ENCODE results near the gene MPV17L. TPM values are rescaled to one million over a fixed set of nuclear protein-coding genes. Genes with fewer than 3 reads are reported as not detected.
A peak's percentile ranks its signal among the peaks of the same experiment; 100 is the strongest.
"Not testable (repeated sequence)": the region's sequence is repeated elsewhere in the genome, so short reads cannot be mapped to it uniquely, and the experiment has no call there.

The MPV17L gene
- total and polyA plus RNA-seq, 4 experiments from 2014 or later = not detected

DNA sequence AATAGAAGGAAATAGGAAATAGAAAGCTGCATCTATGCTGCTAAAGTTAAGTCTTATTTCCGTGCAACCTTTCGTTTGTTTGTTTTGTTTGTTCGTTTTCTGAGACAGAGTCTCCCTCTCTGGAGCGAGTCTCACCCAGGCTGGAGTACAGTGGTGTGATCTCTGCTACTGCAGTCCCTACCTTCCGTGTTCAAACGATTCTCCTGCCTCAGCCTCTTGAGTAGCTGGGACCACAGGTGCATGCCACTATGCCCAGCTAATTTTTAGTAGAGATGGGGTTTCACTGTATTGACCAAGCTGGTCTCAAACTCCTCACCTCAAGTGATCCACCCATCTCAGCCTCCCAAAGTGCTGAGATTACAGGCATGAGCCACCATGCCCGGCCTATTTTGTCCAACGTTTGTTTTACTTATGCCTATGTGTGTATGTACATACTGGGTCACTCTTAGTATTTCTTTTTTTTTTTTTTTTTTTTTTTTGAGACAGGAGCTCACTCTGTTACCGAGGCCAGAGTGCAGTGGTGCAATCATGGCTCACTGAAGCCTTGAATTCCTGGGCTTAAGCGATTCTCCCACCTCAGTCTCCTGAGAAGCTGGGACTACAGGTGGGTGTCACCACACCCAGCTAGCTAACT is 55.7 kb downstream of the MPV17L start:
- intact Hi-C loops (cut with micrococcal nuclease) = no loop called here
- no peaks in the 10 kb centered on the region for H3K36me3 ChIP-seq (ENCODE audit: insufficient read depth, low read length)
- DNase-seq = no peak
- H3K27ac ChIP-seq (ENCODE audit: low read depth, low read length) = no peak overlapping the region
- Mint-ChIP-seq H3K9me3 (peaks cover 0 to 4% (median 0%) of the 10 kb centered on the region in 8 donors), H3K4me1 (peaks cover 0 to 3% (median 0%) of the 10 kb centered on the region in 4 donors), H3K27me3 (peaks cover 0 to 11% of the 10 kb centered on the region in 2 donors), H3K36me3 (no peaks in the 10 kb centered on the region), H3K4me3 (no peak overlapping the region), H3K27ac (no peak overlapping the region)
- H3K4me1 ChIP-seq (ENCODE audit: insufficient read depth, low read length) = no peaks in the 10 kb centered on the region
- no peaks in the 10 kb centered on the region for H3K9me3 ChIP-seq (ENCODE audit: control insufficient read depth in 1 of 2, low read length in 2 of 2)
- ChIA-PET CTCF (ENCODE audit: partially characterized antibody) (interaction anchor here (0.7 kb wide), 1 partner anchor 361 kb away, joined by 3 read pairs; no protein-coding TSS in a partner anchor), POLR2A (ENCODE audit: partially characterized antibody) (no interaction called here)
- H3K4me3 ChIP-seq (ENCODE audit: low read length in 2 of 2) = no peak overlapping the region
- no peaks in the 10 kb centered on the region for H3K27me3 ChIP-seq (ENCODE audit: insufficient read depth, low read length)

DNA sequence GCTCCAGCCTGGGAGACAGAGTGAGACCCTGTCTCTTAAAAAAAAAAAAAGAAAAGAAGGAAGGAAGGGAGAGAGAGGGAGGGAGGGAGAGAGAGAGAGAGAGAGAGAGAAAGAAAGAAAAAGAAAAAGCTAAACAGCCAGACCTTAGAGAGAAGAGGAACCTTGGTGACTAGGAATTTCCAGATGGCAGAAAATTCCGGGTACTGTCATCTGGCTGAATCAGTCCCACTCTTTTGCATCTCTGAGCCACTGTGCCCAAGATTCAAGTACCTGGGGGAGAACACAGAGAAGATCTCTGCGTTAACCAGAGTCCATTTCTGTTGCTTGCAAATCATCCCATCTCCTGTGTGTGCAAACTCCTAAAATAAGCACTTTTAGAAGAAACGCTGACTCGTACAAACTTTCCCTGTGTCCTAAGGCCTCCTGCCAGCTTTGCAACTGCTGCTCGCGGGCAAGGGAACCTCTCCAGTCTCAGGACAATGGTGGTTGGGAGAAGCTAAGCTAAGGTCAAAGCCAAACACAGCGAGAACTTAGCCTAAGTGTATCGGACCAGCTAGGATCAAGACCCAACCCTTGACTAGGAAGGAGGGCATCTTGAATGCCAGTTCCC is 56.8 kb downstream of the MPV17L start:
- DNase-seq = no peak
- CTCF ChIA-PET (ENCODE audit: partially characterized antibody) = interaction anchor here (0.7 kb wide), 1 partner anchor 25 kb away, joined by 4 read pairs; no protein-coding TSS in a partner anchor
- Histone ChIP-seq H3K9me3 (ENCODE audit: control insufficient read depth in 1 of 2, low read length in 2 of 2) (no peaks in the 10 kb centered on the region), H3K4me3 (ENCODE audit: low read length in 2 of 2) (no peak overlapping the region), H3K27me3 (ENCODE audit: insufficient read depth, low read length) (no peaks in the 10 kb centered on the region), H3K36me3 (ENCODE audit: insufficient read depth, low read length) (no peaks in the 10 kb centered on the region), H3K27ac (ENCODE audit: low read depth, low read length) (no peak overlapping the region), H3K4me1 (ENCODE audit: insufficient read depth, low read length) (no peaks in the 10 kb centered on the region)
- Mint-ChIP-seq H3K9me3 (no peaks in the 10 kb centered on the region), H3K27ac (peak overlapping the region in 1 of 7 donors; percentile 24), H3K4me1 (no peaks in the 10 kb centered on the region), H3K27me3 (peaks cover 0 to 12% of the 10 kb centered on the region in 2 donors), H3K36me3 (no peaks in the 10 kb centered on the region), H3K4me3 (no peak overlapping the region)
- POLR2A ChIA-PET (ENCODE audit: partially characterized antibody) = no interaction called here
- intact Hi-C loops (cut with micrococcal nuclease) = no loop called here

DNA sequence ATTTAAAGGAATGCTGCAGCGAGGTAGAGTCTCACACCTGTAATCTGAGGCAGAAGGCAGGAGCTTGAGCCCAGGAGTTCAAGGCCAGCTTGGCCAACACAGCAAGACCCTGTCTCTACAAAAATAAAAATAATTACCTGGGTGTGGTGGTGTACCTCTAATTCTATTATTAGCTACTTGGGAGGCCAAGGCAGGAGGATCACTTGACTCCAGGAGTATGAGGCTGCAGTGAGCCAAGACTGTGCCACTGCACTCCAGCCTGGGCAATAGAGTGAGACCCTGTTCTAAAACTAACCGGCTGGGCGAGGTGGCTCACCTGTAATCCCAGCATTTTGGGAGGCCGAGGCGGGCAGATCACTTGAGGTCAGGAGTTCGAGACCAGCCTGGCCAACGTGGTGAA is 57.7 kb downstream of the MPV17L start:
- DNase-seq; CTCF ChIA-PET (ENCODE audit: partially characterized antibody); POLR2A ChIA-PET (ENCODE audit: partially characterized antibody); H3K9me3 ChIP-seq (ENCODE audit: control insufficient read depth in 1 of 2, low read length in 2 of 2); H3K36me3 Mint-ChIP-seq; H3K4me3 Mint-ChIP-seq; H3K4me1 ChIP-seq (ENCODE audit: insufficient read depth, low read length); H3K36me3 ChIP-seq (ENCODE audit: insufficient read depth, low read length); H3K4me1 Mint-ChIP-seq; H3K9me3 Mint-ChIP-seq; intact Hi-C loops (cut with micrococcal nuclease); H3K27ac ChIP-seq (ENCODE audit: low read depth, low read length); H3K27ac Mint-ChIP-seq; H3K27me3 ChIP-seq (ENCODE audit: insufficient read depth, low read length); H3K4me3 ChIP-seq (ENCODE audit: low read length in 2 of 2): not testable (repeated sequence)
- H3K27me3 Mint-ChIP-seq = peaks cover 2 to 19% of the 10 kb centered on the region in 2 donors

DNA sequence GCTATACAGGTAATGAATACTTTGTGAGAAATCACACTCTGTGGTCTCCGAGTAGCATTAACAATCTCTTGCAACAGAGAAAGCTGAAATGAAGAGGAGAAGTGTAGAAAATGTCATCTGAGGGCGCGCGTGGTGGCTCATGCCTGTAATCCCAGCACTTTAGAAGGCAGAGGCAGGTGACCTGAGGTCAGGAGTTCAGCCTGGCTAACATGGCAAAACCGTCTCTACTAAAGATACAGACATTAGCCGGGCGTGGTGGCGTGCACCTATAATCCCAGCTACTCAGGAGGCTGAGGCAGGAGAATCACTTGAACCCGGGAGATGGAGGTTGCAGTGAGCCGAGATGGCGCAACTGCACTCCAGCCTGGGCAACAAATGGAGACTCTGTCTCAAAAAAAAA is 59.4 kb downstream of the MPV17L start:
- POLR2A ChIA-PET (ENCODE audit: partially characterized antibody); H3K9me3 Mint-ChIP-seq; H3K4me3 ChIP-seq (ENCODE audit: low read length in 2 of 2); CTCF ChIA-PET (ENCODE audit: partially characterized antibody); DNase-seq; H3K4me1 Mint-ChIP-seq; H3K4me3 Mint-ChIP-seq; H3K9me3 ChIP-seq (ENCODE audit: control insufficient read depth in 1 of 2, low read length in 2 of 2); H3K36me3 ChIP-seq (ENCODE audit: insufficient read depth, low read length); H3K36me3 Mint-ChIP-seq; intact Hi-C loops (cut with micrococcal nuclease); H3K27ac ChIP-seq (ENCODE audit: low read depth, low read length); H3K27ac Mint-ChIP-seq; H3K4me1 ChIP-seq (ENCODE audit: insufficient read depth, low read length); H3K27me3 ChIP-seq (ENCODE audit: insufficient read depth, low read length): not testable (repeated sequence)
- H3K27me3 Mint-ChIP-seq = peaks cover 2 to 19% of the 10 kb centered on the region in 2 donors

DNA sequence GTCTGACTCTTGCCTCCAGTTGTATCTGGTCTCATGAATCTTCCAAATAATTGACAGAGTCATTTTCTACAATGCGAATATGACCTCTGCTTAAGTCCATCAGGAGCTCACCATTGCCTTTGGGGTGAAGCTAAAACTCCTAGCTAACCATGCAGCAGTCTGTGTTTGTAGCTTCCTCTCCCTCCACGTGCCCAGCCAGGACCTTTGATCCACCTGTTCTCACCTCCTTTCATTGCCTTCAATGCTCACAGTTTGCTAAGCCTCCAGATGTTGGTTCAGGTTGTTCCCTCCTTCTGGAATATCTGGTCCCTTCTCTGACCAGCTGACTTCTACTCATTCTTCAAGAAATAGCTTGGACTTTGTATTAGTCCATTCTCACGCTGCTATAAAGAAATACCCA is 61.8 kb downstream of the MPV17L start:
- Histone ChIP-seq H3K27me3 (ENCODE audit: insufficient read depth, low read length) (no peaks in the 10 kb centered on the region), H3K4me3 (ENCODE audit: low read length in 2 of 2) (no peak overlapping the region), H3K9me3 (ENCODE audit: control insufficient read depth in 1 of 2, low read length in 2 of 2) (no peaks in the 10 kb centered on the region), H3K4me1 (ENCODE audit: insufficient read depth, low read length) (no peaks in the 10 kb centered on the region), H3K36me3 (ENCODE audit: insufficient read depth, low read length) (no peaks in the 10 kb centered on the region), H3K27ac (ENCODE audit: low read depth, low read length) (no peak overlapping the region)
- Mint-ChIP-seq H3K9me3 (no peaks in the 10 kb centered on the region), H3K4me1 (no peaks in the 10 kb centered on the region), H3K4me3 (no peak overlapping the region), H3K27ac (no peak overlapping the region), H3K27me3 (peaks cover 2 to 19% of the 10 kb centered on the region in 2 donors), H3K36me3 (no peaks in the 10 kb centered on the region)
- ChIA-PET CTCF (ENCODE audit: partially characterized antibody) (interaction anchor here (1.4 kb wide), 2 partner anchors 8 to 247 kb away, joined by 3 to 4 read pairs; no protein-coding TSS in a partner anchor), POLR2A (ENCODE audit: partially characterized antibody) (no interaction called here)
- intact Hi-C loops (cut with micrococcal nuclease) = no loop called here
- DNase-seq = no peak

DNA sequence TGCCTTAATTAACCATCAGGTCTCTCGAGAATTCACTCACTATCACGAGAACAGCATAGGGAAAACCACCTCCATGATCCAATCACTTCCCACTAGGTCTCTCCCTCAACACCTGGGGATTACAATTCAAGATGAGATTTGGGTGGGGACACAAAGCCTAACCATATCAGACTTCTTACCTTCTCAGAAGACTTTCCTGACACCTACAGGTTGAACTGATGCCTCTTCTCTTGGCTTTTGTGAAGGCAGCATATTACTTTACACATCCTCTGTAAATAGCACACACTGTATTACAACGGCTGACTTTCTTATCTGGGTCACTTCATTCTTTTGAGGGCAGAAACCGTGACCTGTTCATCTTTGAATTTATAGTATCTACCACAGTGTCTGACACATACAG is 62.4 kb downstream of the MPV17L start:
- H3K9me3 ChIP-seq (ENCODE audit: control insufficient read depth in 1 of 2, low read length in 2 of 2) = no peaks in the 10 kb centered on the region
- H3K36me3 ChIP-seq (ENCODE audit: insufficient read depth, low read length) = no peaks in the 10 kb centered on the region
- no peak overlapping the region for H3K27ac ChIP-seq (ENCODE audit: low read depth, low read length)
- ChIA-PET POLR2A (ENCODE audit: partially characterized antibody) (no interaction called here), CTCF (ENCODE audit: partially characterized antibody) (interaction anchor here (1.4 kb wide), 1 partner anchor 247 kb away, joined by 3 read pairs; no protein-coding TSS in a partner anchor)
- no peaks in the 10 kb centered on the region for H3K9me3 Mint-ChIP-seq
- no peaks in the 10 kb centered on the region for H3K36me3 Mint-ChIP-seq
- no peaks in the 10 kb centered on the region for H3K4me1 ChIP-seq (ENCODE audit: insufficient read depth, low read length)
- H3K27me3 Mint-ChIP-seq = peaks cover 2 to 19% of the 10 kb centered on the region in 2 donors
- DNase-seq = no peak
- no peak overlapping the region for H3K4me3 ChIP-seq (ENCODE audit: low read length in 2 of 2)
- no peaks in the 10 kb centered on the region for H3K27me3 ChIP-seq (ENCODE audit: insufficient read depth, low read length)
- H3K4me1 Mint-ChIP-seq = no peaks in the 10 kb centered on the region
- H3K27ac Mint-ChIP-seq = no peak overlapping the region
- H3K4me3 Mint-ChIP-seq = no peak overlapping the region
- intact Hi-C loops (cut with micrococcal nuclease) = no loop called here

DNA sequence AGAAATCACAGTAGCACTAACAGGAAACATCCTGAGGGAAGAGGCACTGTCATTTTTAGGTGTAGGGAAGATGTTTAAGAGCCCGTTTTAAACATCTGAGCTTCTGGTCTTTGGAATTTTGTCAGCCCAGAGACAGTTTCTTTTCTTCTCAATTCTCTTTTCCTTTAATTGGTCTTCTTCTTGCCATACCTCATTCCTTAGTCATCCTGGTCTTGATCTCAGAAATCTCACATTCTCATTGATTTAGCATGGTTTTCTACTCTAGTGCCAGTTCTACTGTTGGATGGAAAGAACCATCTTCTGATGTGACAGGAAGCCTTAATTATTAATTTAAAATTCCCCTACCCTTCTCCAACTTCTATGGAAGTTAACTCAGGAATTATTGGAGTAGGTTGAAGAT is 64.2 kb downstream of the MPV17L start:
- no peaks in the 10 kb centered on the region for H3K36me3 Mint-ChIP-seq
- no peak for DNase-seq
- POLR2A ChIA-PET (ENCODE audit: partially characterized antibody) = no interaction called here
- intact Hi-C loops (cut with micrococcal nuclease) = no loop called here
- Histone ChIP-seq H3K27me3 (ENCODE audit: insufficient read depth, low read length) (no peaks in the 10 kb centered on the region), H3K4me1 (ENCODE audit: insufficient read depth, low read length) (no peaks in the 10 kb centered on the region), H3K9me3 (ENCODE audit: control insufficient read depth in 1 of 2, low read length in 2 of 2) (no peaks in the 10 kb centered on the region), H3K4me3 (ENCODE audit: low read length in 2 of 2) (no peak overlapping the region), H3K27ac (ENCODE audit: low read depth, low read length) (no peak overlapping the region), H3K36me3 (ENCODE audit: insufficient read depth, low read length) (no peaks in the 10 kb centered on the region)
- no peaks in the 10 kb centered on the region for H3K4me1 Mint-ChIP-seq
- H3K9me3 Mint-ChIP-seq = no peaks in the 10 kb centered on the region
- no peak overlapping the region for H3K4me3 Mint-ChIP-seq
- CTCF ChIA-PET (ENCODE audit: partially characterized antibody) = no interaction called here
- peaks cover 2 to 14% of the 10 kb centered on the region in 2 donors for H3K27me3 Mint-ChIP-seq
- H3K27ac Mint-ChIP-seq = no peak overlapping the region

All from CD4-positive, alpha-beta memory T cell (primary cell).